CD14-positive monocyte (primary cell): Measurements from ENCODE around the gene CAMTA1. TPM values are rescaled to one million over a fixed set of nuclear protein-coding genes. Genes with fewer than 3 reads are reported as not detected.
"Not testable (repeated sequence)": the region's sequence is repeated elsewhere in the genome, so short reads cannot be mapped to it uniquely, and the experiment has no call there.

Experiments
- DNase-seq, 3 donors: peaks; one replicate each; pipeline ENCODE4 v3.0.0-alpha.2; 2011 to 2022
- H2AFZ ChIP-seq: 2 replicates; pipeline ENCODE4 v1.6.0; 2012; ENCODE audit warnings: mild to moderate bottlenecking, low read depth, low read length, inconsistent platforms; ENCODE audit not compliant: insufficient read depth, poor library complexity, severe bottlenecking
- H3K27ac ChIP-seq, 2 donors: 1 replicate in 1 of 2; 2 replicates in 1 of 2; pipeline ENCODE4 v1.5.1; 2012 to 2013; ENCODE audit warnings: low read length in 2 of 2, control low read depth in 1 of 2, inconsistent platforms in 1 of 2, low read depth in 1 of 2, mild to moderate bottlenecking in 1 of 2
- H3K27me3 ChIP-seq, 2 donors: one replicate each; pipeline versions ENCODE4 v1.6.0 to v1.6.1; 2011 to 2013; ENCODE audit warnings: low read length in 2 of 2; ENCODE audit not compliant: control insufficient read depth in 2 of 2, insufficient read depth in 2 of 2
- H3K36me3 ChIP-seq, 2 donors: replicated peaks in 1 of 2; 1 replicate in 1 of 2; 2 replicates in 1 of 2; pipeline versions ENCODE4 v1.5.1 to v1.6.1; 2012 to 2013; ENCODE audit warnings: low read length in 2 of 2, control low read depth in 1 of 2, inconsistent platforms in 1 of 2, mild to moderate bottlenecking in 1 of 2; ENCODE audit not compliant: insufficient read depth in 2 of 2, control insufficient read depth in 1 of 2
- H3K4me1 ChIP-seq, 2 donors: 1 replicate in 1 of 2; 2 replicates in 1 of 2; pipeline versions ENCODE4 v1.5.1 to v1.6.1; 2012 to 2013; ENCODE audit warnings: low read length in 2 of 2, control low read depth in 1 of 2, inconsistent platforms in 1 of 2, mild to moderate bottlenecking in 1 of 2, moderate library complexity in 1 of 2; ENCODE audit not compliant: insufficient read depth in 2 of 2, control insufficient read depth in 1 of 2
- H3K4me2 ChIP-seq: replicated peaks from 2 replicates; pipeline ENCODE3; 2012; ENCODE audit warnings: low read length, moderate library complexity, mild to moderate bottlenecking; ENCODE audit not compliant: poor library complexity, severe bottlenecking; ENCODE audit errors: extremely low read depth
- H3K4me3 ChIP-seq, 3 experiments: fragments of 200-600 bp in 1 of 3; sonication (generic) in 1 of 3; replicated peaks in 1 of 3; 1 replicate in 2 of 3; 2 replicates in 1 of 3; pipeline ENCODE4 v1.5.1; 2011 to 2013; ENCODE audit warnings: low read length in 3 of 3, mild to moderate bottlenecking in 3 of 3, control low read depth in 2 of 3, low read depth in 2 of 3, inconsistent platforms in 1 of 3, moderate library complexity in 1 of 3
- H3K79me2 ChIP-seq: 2 replicates; pipeline ENCODE4 v1.6.0; 2012; ENCODE audit warnings: mild to moderate bottlenecking, control low read depth, inconsistent platforms, low read length, moderate library complexity; ENCODE audit not compliant: insufficient read depth
- H3K9ac ChIP-seq: 2 replicates; pipeline ENCODE4 v1.6.0; 2017; ENCODE audit warnings: low read length, mild to moderate bottlenecking; ENCODE audit not compliant: insufficient read depth, poor library complexity, severe bottlenecking
- H3K9me3 ChIP-seq, 2 donors: replicated peaks in 1 of 2; 1 replicate in 1 of 2; 2 replicates in 1 of 2; pipeline versions ENCODE4 v1.5.1 to v1.6.1; 2012 to 2013; ENCODE audit warnings: low read length in 2 of 2, control low read depth in 1 of 2; ENCODE audit not compliant: control insufficient read depth in 1 of 2, insufficient read depth in 1 of 2
- H4K20me1 ChIP-seq: 2 replicates; pipeline ENCODE4 v1.6.0; 2012; ENCODE audit warnings: mild to moderate bottlenecking, low read length, control low read depth, moderate library complexity; ENCODE audit not compliant: insufficient read depth
- H3K27ac Mint-ChIP-seq, 7 donors: one replicate each; pipeline ENCODE4 v1.8.0; 2020; ENCODE audit warnings: mild to moderate bottlenecking in 7 of 7, mixed read lengths in 7 of 7, moderate library complexity in 6 of 7, inconsistent platforms in 2 of 7
- H3K27me3 Mint-ChIP-seq, 3 donors: one replicate each; pipeline ENCODE4 v1.8.0; 2021 to 2022; ENCODE audit warnings: low read depth in 3 of 3, mild to moderate bottlenecking in 3 of 3, mixed read lengths in 3 of 3, moderate library complexity in 3 of 3, inconsistent platforms in 1 of 3
- H3K36me3 Mint-ChIP-seq, 2 donors: one replicate each; pipeline ENCODE4 v1.8.0; 2020; ENCODE audit warnings: mixed read lengths in 2 of 2, inconsistent platforms in 1 of 2, mild to moderate bottlenecking in 1 of 2
- H3K4me1 Mint-ChIP-seq: one replicate; pipeline ENCODE4 v1.8.0; 2020; ENCODE audit warnings: mild to moderate bottlenecking, mixed read lengths
- H3K4me3 Mint-ChIP-seq, 2 donors: one replicate each; pipeline ENCODE4 v1.8.0; 2020; ENCODE audit warnings: mild to moderate bottlenecking in 2 of 2, mixed read lengths in 2 of 2, moderate library complexity in 1 of 2
- H3K9me3 Mint-ChIP-seq, 7 donors: one replicate each; pipeline ENCODE4 v1.8.0; 2020 to 2022; ENCODE audit warnings: mixed read lengths in 7 of 7, mild to moderate bottlenecking in 6 of 7, moderate library complexity in 6 of 7, inconsistent platforms in 2 of 7
- WGBS: methylation state at CpG from one replicate; pipeline ENCODE4 v1.1.5; 2013; ENCODE audit warnings: missing lambda C conversion rate; ENCODE audit not compliant: insufficient coverage; 5-methylcytosine and 5-hydroxymethylcytosine counted together
- intact Hi-C, 2 donors: fragments of 100-400 bp; cut with micrococcal nuclease; formaldehyde crosslinking; loops; one replicate each; pipeline versions ENCODE4 v1.15.0 to v1.15.1; 2023
- polyA plus RNA-seq, 3 donors: library from polyadenylated mRNA; depleted of rRNA in 1 of 3; unstranded in 2 of 3; stranded (reverse) in 1 of 3; fragments of 300-500 nt in 2 of 3; fragments of >200 nt in 1 of 3; fragmentation: Illumina TruSeq in 2 of 3; gene quantifications; 1 replicate in 2 of 3; 2 replicates in 1 of 3; pipeline ENCODE4 v1.2.3, GENCODE V29; 2012 to 2021
- TF ChIP-seq, protein P1 (sequence below): fragments of 200-600 bp; IDR thresholded peaks from one replicate; pipeline ENCODE4 v1.8.0; 2022; ENCODE audit warnings: antibody characterized with exemption, mild to moderate bottlenecking

The CAMTA1 gene
- polyA plus RNA-seq, 3 donors = 52.0 to 89.6 (median 78.3) TPM

DNA sequence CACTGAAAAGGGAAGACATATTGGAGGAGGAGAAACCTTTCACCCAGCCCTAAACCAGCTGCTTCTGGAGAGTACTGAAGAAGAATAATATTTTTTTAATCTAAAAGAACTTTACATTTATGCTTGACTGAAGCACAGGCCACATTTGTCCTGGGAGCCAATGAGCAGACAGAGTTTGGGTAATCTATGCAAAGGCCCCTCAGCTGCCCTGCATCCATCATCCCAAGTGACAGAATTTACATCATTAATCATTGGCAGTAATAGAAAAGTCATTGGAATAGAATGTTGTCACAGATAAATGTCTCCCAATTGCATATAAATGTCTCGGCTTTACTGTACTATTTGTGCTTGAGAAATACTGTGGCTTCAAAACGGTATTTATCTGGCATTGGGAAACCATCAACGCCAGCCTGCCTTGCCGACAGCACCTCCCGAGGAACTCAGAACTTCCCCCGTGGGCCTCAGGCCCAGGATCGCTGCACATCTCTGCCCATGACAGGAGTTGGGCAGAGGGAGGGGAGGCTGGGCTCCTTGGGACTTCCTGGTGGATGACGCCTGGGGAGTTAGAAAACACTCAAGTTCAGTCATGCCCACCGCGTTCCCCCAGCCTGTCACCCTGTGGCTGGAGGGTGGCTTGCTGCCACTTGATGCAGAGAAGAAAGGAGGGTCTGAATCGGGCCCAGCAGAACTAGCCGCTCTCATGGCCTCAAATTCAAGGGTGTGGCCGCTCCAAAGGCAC is 133.1 kb downstream of the CAMTA1 start:
- intact Hi-C loops = no loop called here
- no peak overlapping the region for H3K27ac Mint-ChIP-seq
- no peaks in the 10 kb centered on the region for H3K4me1 ChIP-seq
- H2AFZ ChIP-seq = no peak overlapping the region
- peaks cover 1 to 27% (median 9%) of the 10 kb centered on the region in 7 donors for H3K9me3 Mint-ChIP-seq
- no peaks in the 10 kb centered on the region for H3K79me2 ChIP-seq
- H3K36me3 ChIP-seq = no peaks in the 10 kb centered on the region
- no peak overlapping the region for H3K4me2 ChIP-seq
- H3K4me1 Mint-ChIP-seq = peaks cover 2% of the 10 kb centered on the region
- H4K20me1 ChIP-seq = no peaks in the 10 kb centered on the region
- no peak overlapping the region for H3K27ac ChIP-seq
- WGBS = 55% methylated on average over 13 of the region's 13 CpGs
- no peaks in the 10 kb centered on the region for H3K36me3 Mint-ChIP-seq
- no peak overlapping the region for H3K9ac ChIP-seq
- no peaks in the 10 kb centered on the region for H3K27me3 ChIP-seq
- H3K9me3 ChIP-seq = no peaks in the 10 kb centered on the region
- no peak for DNase-seq
- TF ChIP-seq, protein P1, sequence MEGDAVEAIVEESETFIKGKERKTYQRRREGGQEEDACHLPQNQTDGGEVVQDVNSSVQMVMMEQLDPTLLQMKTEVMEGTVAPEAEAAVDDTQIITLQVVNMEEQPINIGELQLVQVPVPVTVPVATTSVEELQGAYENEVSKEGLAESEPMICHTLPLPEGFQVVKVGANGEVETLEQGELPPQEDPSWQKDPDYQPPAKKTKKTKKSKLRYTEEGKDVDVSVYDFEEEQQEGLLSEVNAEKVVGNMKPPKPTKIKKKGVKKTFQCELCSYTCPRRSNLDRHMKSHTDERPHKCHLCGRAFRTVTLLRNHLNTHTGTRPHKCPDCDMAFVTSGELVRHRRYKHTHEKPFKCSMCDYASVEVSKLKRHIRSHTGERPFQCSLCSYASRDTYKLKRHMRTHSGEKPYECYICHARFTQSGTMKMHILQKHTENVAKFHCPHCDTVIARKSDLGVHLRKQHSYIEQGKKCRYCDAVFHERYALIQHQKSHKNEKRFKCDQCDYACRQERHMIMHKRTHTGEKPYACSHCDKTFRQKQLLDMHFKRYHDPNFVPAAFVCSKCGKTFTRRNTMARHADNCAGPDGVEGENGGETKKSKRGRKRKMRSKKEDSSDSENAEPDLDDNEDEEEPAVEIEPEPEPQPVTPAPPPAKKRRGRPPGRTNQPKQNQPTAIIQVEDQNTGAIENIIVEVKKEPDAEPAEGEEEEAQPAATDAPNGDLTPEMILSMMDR = no peak
- no peak overlapping the region for H3K4me3 Mint-ChIP-seq
- no peak overlapping the region for H3K4me3 ChIP-seq
- peaks cover 7 to 16% (median 8%) of the 10 kb centered on the region in 3 donors for H3K27me3 Mint-ChIP-seq

DNA sequence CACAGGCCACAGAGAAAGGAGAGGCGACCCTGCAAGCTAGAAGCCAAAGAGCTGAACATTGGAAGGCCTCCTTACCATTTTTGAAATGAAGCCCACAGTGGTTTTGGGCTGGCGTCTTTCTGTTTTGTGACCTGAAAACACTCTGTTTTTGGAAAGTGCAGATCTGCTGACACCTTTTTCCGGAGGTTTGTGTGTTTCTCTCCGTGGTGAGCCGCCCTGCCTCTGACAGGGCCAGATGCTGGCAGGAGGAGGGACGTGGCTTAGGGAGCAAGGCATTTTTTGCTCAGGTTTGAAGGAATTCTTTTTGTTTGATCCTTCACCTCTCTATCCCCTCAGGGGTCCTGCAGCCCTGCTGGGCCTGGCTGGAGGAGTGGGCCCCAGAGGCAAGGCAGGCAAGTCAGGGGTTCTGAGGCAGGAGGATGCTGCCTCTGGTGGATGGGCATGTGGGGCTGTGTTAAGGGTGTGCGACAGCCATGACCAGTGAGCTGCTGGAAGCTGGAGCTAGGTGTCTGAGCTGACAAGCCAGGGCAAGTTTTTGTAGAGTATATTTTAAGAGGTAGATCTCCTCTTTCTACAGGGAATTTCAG is 133.8 kb downstream of the CAMTA1 start:
- Histone ChIP-seq H3K27me3 (no peaks in the 10 kb centered on the region), H3K36me3 (no peaks in the 10 kb centered on the region), H3K27ac (no peak overlapping the region), H4K20me1 (no peaks in the 10 kb centered on the region), H3K4me2 (no peak overlapping the region), H3K4me3 (no peak overlapping the region), H2AFZ (no peak overlapping the region), H3K79me2 (no peaks in the 10 kb centered on the region), H3K9ac (no peak overlapping the region), H3K9me3 (no peaks in the 10 kb centered on the region), H3K4me1 (no peaks in the 10 kb centered on the region)
- Mint-ChIP-seq H3K27me3 (peaks cover 4 to 16% (median 5%) of the 10 kb centered on the region in 3 donors), H3K4me1 (peaks cover 2% of the 10 kb centered on the region), H3K27ac (no peak overlapping the region), H3K4me3 (no peak overlapping the region), H3K9me3 (peaks cover 0 to 22% (median 7%) of the 10 kb centered on the region in 7 donors), H3K36me3 (no peaks in the 10 kb centered on the region)
- TF ChIP-seq, protein P1 = no peak
- 58% methylated on average over 4 of the region's 7 CpGs for WGBS
- DNase-seq = no peak
- intact Hi-C loops = no loop called here

DNA sequence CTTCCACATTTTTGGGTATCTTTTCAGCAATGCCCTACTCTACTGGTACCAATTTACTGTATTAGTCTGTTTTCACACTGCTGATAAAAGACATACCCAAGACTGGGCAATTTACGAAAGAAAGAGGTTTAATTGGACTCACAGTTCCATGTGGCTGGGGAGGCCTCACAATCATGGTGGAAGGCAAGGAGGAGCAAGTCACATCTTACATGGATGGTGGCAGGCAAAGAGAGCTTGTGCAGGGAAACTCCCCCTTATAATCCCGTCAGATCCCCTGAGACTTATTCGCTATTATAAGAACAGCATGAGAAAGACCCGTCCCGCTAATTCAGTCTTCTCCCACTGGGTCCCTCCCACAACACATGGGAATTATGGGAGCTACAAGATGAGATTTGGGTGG is 136.3 kb downstream of the CAMTA1 start:
- H3K9me3 ChIP-seq, H3K36me3 ChIP-seq, H3K9ac ChIP-seq, H3K4me3 ChIP-seq, DNase-seq, H3K27ac ChIP-seq, H3K4me1 ChIP-seq, H3K79me2 ChIP-seq, H3K36me3 Mint-ChIP-seq, H4K20me1 ChIP-seq, H3K27ac Mint-ChIP-seq, H3K27me3 ChIP-seq, H3K4me2 ChIP-seq, H2AFZ ChIP-seq, H3K4me1 Mint-ChIP-seq, H3K4me3 Mint-ChIP-seq, intact Hi-C loops: not testable (repeated sequence)
- Mint-ChIP-seq H3K27me3 (peaks cover 2 to 15% (median 3%) of the 10 kb centered on the region in 3 donors), H3K9me3 (peaks cover 0 to 22% (median 7%) of the 10 kb centered on the region in 7 donors)
- WGBS = 100% methylated on average over 1 of the region's 5 CpGs
